Adipocyte (in vitro differentiated cells): ENCODE results near the gene SH3BP1.

Source experiments
- DNase-seq: peaks from one replicate; pipeline ENCODE4 v3.0.0-alpha.2; 2015; ENCODE audit warnings: low read depth
- H3K27me3 ChIP-seq: replicated peaks from 2 replicates; pipeline ENCODE4 v1.7.0; 2013; ENCODE audit warnings: mild to moderate bottlenecking, low read length, moderate library complexity; ENCODE audit not compliant: control insufficient read depth, insufficient read depth
- H3K36me3 ChIP-seq: 2 replicates; pipeline ENCODE4 v1.7.0; 2013; ENCODE audit warnings: low read length, mild to moderate bottlenecking, moderate library complexity; ENCODE audit not compliant: control insufficient read depth, insufficient read depth, severe bottlenecking
- H3K4me1 ChIP-seq: 2 replicates; pipeline ENCODE4 v1.7.0; 2013; ENCODE audit warnings: mild to moderate bottlenecking, low read length, moderate library complexity; ENCODE audit not compliant: control insufficient read depth, insufficient read depth
- H3K4me3 ChIP-seq: 2 replicates; pipeline ENCODE4 v1.7.0; 2013; ENCODE audit warnings: mild to moderate bottlenecking, low read length, moderate library complexity
- H3K9ac ChIP-seq: 2 replicates; pipeline ENCODE4 v1.7.0; 2013; ENCODE audit warnings: mild to moderate bottlenecking, low read length, moderate library complexity
- H3K9me3 ChIP-seq: 2 replicates; pipeline ENCODE4 v1.7.0; 2013; ENCODE audit warnings: mild to moderate bottlenecking, low read length, moderate library complexity; ENCODE audit not compliant: control insufficient read depth

Gene SH3BP1

DNA sequence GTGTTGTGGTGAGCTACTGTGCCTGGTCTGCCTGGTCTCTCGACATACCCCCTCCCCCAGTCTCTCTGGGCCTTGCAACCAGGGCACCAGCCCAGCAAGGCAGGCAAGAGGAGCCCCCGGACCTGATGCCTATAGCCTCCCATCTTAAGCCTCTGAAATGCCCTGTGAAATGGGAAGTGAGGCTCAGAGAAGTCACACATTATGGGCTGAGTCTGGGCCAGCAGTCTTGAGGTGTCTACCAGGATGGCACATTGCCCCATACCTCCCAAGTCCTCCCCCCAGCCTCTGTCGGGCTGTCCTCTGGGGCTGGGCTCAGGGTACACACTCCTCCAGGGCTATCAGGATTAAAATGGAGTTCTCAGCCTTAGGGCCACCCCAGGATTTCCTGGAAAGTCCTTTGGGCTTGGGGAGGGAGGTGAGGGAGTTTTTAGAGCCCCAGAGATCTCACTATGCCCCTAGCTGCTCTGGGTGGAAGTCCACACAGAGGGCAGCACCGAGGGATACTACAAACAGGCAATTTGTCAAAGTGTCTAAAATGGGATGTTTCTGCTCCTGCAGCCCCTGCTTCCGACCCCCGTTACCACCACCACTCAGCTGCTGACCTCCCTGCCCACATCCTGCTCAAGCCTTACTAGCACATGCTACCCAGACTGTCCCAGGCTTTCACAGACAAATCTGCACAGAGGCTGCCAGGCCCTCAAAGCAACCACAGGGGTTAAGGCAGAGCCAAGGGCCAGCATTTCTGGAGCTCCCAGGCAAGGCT is 3.1 kb upstream of the SH3BP1 start:
- peaks cover 4% of the 10 kb centered on the region for H3K36me3 ChIP-seq
- H3K4me1 ChIP-seq, result peaks cover 61% of the 10 kb centered on the region
- peak; percentile 28 for DNase-seq
- no peaks in the 10 kb centered on the region for H3K9me3 ChIP-seq
- H3K27me3 ChIP-seq, result no peaks in the 10 kb centered on the region
- H3K9ac ChIP-seq, result no peak overlapping the region
- no peak overlapping the region for H3K4me3 ChIP-seq

DNA sequence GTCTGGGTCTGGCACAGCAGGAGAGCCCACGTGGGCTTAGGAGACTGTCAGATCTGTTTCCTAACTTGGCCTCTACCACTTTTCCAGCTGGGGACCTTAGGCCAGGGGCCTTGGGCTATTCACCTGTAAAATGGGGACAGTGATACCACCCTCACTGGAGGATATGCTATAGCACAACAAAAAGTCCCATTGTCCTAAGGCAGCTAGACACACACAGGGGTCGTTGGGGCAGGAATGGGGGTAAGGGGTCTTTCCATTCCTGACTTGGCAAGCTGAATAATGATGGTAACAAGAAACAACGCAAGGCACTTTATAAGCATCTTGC is 2.6 kb upstream of the SH3BP1 start:
- no peak overlapping the region for H3K9ac ChIP-seq
- peaks cover 64% of the 10 kb centered on the region for H3K4me1 ChIP-seq

DNA sequence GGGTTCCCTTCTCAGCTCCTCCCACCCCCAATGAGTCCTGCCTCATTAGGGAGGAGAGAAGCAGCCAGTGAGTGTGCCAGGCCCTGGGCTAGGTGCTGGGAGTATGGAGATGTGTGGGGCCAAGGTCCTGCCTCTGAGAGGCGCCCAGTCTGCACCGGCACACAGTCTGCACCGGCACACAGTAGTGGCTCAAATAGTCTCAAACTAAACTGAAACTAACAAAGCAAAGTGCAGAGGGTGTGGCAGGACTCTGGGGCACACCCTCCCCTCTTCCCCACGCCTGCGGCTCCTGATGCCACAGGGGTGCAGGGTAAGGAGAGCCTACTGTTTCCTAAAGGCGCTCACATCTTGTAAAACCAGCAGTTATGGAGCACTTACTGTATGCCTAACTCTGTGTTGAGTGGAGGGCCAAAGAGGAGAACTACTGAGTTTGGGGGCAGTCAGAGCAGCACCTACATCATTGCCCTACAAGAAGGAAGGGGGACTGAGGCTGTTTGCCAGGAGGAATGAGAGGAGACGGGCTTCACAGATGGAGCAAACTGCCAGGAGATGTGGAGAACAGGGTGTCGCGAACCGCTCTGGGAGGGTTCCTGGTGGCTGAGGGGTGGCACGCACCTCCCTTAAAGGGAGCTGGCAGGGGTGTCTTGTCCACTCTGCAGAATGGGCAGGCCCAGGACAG is 939 bp upstream of the SH3BP1 start:
- H3K4me3 ChIP-seq, result peak overlapping the region; percentile 78
- no peaks in the 10 kb centered on the region for H3K9me3 ChIP-seq
- H3K36me3 ChIP-seq, result no peaks in the 10 kb centered on the region
- no peak for DNase-seq
- no peaks in the 10 kb centered on the region for H3K27me3 ChIP-seq
- H3K9ac ChIP-seq, result peak overlapping the region; percentile 64
- peaks cover 53% of the 10 kb centered on the region for H3K4me1 ChIP-seq

More for the DNA sequence above, 2.6 kb upstream of the SH3BP1 start:
- DNase-seq, result no peak
- Histone ChIP-seq H3K36me3 (no peaks in the 10 kb centered on the region), H3K27me3 (no peaks in the 10 kb centered on the region), H3K4me3 (no peak overlapping the region), H3K9me3 (no peaks in the 10 kb centered on the region)

DNA sequence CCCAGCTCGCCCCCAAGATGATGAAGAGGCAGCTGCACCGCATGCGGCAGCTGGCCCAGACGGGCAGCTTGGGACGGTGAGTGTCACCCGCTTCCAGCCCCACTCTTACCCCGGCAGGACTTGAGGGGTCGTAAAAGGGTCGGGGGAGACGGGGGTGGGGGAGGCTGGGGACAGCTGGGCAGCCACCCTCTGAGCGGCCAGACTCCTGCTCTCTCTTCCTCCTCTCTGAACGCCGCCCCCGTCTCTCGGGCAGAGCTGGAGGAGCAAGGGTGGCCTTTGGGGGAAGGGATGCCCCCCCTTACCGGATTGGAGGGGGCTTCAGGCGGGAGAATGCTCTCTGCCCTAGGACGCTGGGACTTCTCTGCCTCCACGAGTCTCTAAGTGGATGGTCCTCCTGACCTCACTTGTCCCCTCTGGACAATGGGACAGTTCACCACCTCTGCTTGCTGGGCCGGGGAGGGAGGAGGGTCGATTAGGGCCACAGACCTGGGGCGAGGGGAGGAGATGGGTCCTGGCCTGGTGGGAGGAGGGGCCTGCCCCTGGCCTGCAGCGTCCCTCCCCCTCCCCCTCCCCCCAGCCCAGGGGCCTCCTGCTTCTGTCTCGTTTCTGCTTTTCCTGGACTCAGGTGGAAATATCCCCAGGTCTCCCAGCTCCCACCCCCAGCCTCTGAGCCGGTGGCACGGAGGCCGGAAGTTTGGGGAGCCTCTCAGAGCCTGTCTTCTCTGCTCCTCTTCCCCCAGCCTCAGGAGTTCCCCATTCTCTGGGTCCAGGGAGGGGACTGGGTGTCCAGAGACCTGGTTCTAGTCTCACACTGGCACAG is 512 bp downstream of the SH3BP1 start:
- peak; percentile 39 for DNase-seq
- peak overlapping the region; percentile 78 for H3K4me3 ChIP-seq
- H3K27me3 ChIP-seq, result no peaks in the 10 kb centered on the region
- peak overlapping the region; percentile 75 for H3K9ac ChIP-seq
- peaks cover 38% of the 10 kb centered on the region for H3K4me1 ChIP-seq
- H3K36me3 ChIP-seq, result no peaks in the 10 kb centered on the region
- H3K9me3 ChIP-seq, result no peaks in the 10 kb centered on the region

DNA sequence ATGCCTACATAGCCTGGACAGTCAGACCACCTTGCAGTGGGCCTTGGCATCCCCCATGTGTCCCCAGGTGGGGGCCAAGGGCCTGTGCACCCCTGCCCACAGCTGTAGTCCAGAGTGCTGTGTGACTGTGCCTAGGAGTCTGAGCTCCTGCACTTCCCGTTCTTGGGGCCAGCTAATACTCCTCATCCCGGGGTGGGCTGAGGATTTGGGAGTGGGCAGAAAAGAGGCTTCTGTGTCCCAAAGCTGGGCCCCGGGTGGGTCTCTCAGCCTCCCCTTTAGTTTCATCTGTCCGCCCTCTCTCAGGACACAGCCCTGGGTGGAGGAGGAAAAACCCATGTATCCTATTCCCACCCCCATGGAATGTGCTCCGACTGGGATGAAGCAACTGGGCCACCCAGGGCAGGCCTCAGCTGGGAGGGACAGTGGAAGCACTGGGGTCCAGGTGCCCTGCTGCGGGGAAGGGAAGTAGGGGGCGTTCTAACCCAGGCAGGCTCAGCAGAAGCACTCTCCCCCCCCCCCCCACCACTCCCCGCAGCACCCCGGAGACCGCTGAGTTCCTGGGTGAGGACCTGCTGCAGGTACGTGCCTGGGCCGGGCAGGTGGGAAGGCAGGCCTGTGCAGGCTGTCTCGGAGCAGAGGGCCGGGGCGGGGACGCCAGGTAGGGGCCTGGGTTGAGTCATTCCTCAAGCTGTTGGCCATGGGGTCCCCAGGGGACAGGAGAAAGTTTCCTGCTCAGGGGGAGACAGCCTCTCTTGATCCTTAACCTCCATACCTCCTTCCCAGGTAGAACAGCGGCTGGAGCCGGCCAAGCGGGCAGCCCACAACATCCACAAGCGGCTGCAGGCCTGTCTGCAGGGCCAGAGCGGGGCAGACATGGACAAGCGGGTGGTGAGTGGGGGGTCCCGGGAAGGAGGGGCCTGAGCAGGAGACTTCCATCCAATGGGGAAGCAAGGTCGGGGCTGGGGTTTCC is 1.4 kb downstream of the SH3BP1 start:
- Histone ChIP-seq H3K36me3 (no peaks in the 10 kb centered on the region), H3K4me1 (peaks cover 32% of the 10 kb centered on the region), H3K9me3 (no peaks in the 10 kb centered on the region), H3K9ac (peak overlapping the region; percentile 61), H3K4me3 (peak overlapping the region; percentile 66), H3K27me3 (no peaks in the 10 kb centered on the region)
- DNase-seq, result no peak

DNA sequence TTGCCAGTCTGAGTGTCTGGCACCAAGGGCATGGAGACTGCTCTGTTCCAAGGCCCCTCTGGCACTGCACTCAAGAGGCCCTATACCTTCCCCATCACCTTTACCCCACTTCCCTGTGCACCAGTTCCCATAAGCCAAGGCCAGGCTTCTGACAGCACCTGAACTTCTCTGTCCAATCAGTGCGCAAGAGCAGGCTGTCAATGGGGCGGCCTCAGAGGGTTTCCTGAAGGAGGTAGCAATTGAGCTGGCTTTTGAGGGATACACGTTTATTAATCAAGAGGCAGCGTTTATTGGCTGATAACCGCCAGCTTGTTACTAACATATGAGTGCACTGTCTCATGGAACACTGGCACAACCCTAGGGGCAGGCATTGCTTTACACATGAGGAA is 2.1 kb downstream of the SH3BP1 start:
- DNase-seq, result no peak
- no peak overlapping the region for H3K9ac ChIP-seq
- H3K9me3 ChIP-seq, result no peaks in the 10 kb centered on the region
- no peaks in the 10 kb centered on the region for H3K36me3 ChIP-seq
- no peak overlapping the region for H3K4me3 ChIP-seq
- H3K27me3 ChIP-seq, result no peaks in the 10 kb centered on the region
- H3K4me1 ChIP-seq, result peaks cover 26% of the 10 kb centered on the region

DNA sequence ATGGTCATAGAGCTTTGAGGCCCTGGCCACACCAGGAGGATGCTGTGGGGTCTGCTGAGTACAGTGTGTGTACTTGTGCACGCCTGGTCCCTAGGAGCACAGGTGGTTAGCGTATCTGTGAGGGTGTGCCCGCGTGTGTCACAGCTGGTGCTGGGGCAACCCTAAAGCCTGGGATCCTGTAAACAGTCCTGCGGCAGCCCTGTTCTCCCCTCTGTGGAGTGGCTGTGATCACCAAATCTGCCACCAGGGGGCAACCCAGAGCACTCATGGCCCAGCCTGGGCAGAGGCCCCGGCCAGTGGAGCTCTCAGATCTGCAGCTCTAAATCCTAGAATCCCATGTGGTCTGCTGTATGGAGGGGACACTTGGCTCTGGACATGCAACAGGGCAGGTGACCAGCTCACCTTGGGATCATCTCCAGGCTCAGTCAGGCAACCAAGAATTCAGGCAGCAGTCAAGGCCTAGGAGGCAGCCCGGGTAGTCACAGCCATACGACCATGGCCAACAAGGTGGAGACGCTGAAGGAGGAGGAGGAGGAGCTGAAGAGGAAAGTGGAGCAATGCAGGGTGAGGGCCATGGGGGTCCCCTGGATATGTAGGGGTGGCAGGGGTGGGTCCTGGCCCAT is 3.9 kb downstream of the SH3BP1 start:
- Histone ChIP-seq H3K36me3 (no peaks in the 10 kb centered on the region), H3K4me1 (peaks cover 19% of the 10 kb centered on the region), H3K27me3 (no peaks in the 10 kb centered on the region), H3K4me3 (no peak overlapping the region), H3K9me3 (no peaks in the 10 kb centered on the region), H3K9ac (peak overlapping the region; percentile 44)
- peak; percentile 89 for DNase-seq

DNA sequence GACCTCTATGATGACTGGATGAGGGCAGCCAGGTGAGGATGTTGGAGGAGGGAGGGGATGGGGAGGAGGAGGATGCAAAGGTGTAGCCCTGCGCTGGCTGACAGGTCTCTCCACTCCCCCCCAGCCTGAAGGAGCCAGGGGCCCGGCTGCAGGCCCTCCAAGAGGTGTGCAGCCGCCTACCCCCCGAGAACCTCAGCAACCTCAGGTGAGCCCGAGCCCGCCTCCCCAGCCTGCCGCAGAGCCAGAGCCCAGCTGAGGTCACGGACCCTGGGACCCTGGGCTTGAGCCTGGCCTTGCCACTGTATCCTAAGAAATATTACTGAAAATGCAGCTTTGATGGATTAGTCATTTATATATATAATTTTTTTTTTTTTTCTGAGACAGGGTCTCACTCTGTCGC is 7.8 kb downstream of the SH3BP1 start:
- H3K36me3 ChIP-seq, result peaks cover 13% of the 10 kb centered on the region
- no peaks in the 10 kb centered on the region for H3K27me3 ChIP-seq
- H3K4me3 ChIP-seq, result no peak overlapping the region
- DNase-seq, result no peak
- no peak overlapping the region for H3K9ac ChIP-seq
- H3K4me1 ChIP-seq, result no peaks in the 10 kb centered on the region
- H3K9me3 ChIP-seq, result no peaks in the 10 kb centered on the region

DNA sequence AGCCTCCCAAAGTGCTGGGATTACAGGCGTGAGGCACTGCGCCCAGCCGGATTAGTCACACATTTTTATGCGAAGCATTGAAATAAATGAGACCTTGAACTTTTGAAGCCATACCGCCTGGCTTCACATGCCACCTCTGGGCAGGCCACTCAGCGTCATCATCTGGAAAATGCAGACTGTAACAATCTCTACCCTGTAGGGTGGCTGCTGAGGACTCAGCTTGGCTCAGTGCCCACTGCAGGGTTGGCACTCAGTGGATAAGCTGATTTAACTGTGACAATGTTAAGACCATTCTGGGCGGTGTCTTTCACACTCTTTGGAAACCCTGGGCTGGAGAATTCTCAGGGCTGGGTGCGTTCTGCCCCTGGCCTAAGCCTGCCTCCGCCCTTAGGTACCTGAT is 8.5 kb downstream of the SH3BP1 start:
- Histone ChIP-seq H3K27me3 (no peaks in the 10 kb centered on the region), H3K9ac (no peak overlapping the region), H3K36me3 (peaks cover 13% of the 10 kb centered on the region), H3K9me3 (no peaks in the 10 kb centered on the region), H3K4me1 (no peaks in the 10 kb centered on the region), H3K4me3 (no peak overlapping the region)
- DNase-seq, result no peak

DNA sequence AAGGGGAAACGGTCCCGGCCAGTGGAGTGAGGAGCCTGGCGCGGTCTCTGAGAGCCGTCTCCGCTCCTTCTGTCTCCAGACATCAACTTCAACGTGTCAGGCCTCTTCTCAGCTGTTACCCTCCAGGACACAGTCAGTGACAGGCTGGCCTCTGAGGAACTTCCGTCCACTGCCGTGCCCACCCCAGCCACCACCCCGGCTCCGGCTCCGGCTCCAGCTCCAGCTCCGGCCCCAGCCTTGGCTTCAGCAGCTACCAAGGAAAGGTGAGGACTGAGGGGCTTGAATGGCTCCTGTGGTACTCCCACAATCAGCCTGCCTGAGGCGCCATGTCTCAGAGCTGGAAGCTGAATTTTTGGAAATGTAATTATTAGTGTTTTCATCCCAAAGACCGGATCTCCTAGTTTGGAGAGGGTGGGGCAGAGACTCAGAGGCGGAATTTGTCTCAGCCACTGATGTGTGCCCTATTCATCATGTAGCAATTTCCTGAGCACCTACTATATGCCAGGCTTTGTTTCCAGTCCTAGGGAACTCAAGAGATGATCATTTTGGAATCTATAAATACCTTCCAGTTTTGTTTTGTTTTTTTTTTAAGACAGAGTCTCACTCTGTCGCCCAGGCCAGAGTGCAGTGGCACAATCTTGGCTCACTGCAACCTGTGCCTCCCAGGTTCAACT is 11.1 kb downstream of the SH3BP1 start:
- H3K9me3 ChIP-seq, result no peaks in the 10 kb centered on the region
- H3K4me1 ChIP-seq, result no peaks in the 10 kb centered on the region
- H3K4me3 ChIP-seq, result no peak overlapping the region
- no peak overlapping the region for H3K9ac ChIP-seq
- DNase-seq, result no peak
- peaks cover 18% of the 10 kb centered on the region for H3K36me3 ChIP-seq
- H3K27me3 ChIP-seq, result no peaks in the 10 kb centered on the region
